HTR-8/SVneo (cell line): ENCODE data around the gene RHBDL3.
"Not testable (repeated sequence)": the region's sequence is repeated elsewhere in the genome, so short reads cannot be mapped to it uniquely, and the experiment has no call there.

Experiments used
- DNase-seq: peaks from one replicate; pipeline ENCODE4 v3.0.0; 2011; ENCODE audit warnings: low spot score, mixed read lengths; ENCODE audit not compliant: insufficient read length
- FAIRE-seq: peaks from 2 replicates; lab custom pipeline; 2011; peaks lifted over from hg19 to GRCh38; lab: Jason Lieb, UNC

RHBDL3 gene

GRCh38 chr17:32350666-32351418, 85.2 kb downstream of the RHBDL3 start:
- FAIRE-seq (no peak), DNase-seq (no peak)

GRCh38 chr17:32352734-32353133, 87.1 kb downstream of the RHBDL3 start:
- not testable (repeated sequence) for FAIRE-seq, DNase-seq

GRCh38 chr17:32355649-32356377, 90.2 kb downstream of the RHBDL3 start:
- DNase-seq (no peak), FAIRE-seq (no peak)

GRCh38 chr17:32356378-32356743, 90.7 kb downstream of the RHBDL3 start:
- no peak for FAIRE-seq
- no peak for DNase-seq

- DNase-seq = no peak
- no peak for FAIRE-seq
These were observed 91.1 kb downstream of the RHBDL3 start for GRCh38 chr17:32356750-32357149.

GRCh38 chr17:32357615-32358014, 92.0 kb downstream of the RHBDL3 start:
- FAIRE-seq (no peak), DNase-seq (no peak)

- DNase-seq = no peak
- FAIRE-seq = no peak
These were observed 95.6 kb downstream of the RHBDL3 start for GRCh38 chr17:32361270-32361669.

- no peak for DNase-seq
- no peak for FAIRE-seq
These were observed 104.8 kb downstream of the RHBDL3 start for GRCh38 chr17:32370426-32370825.
